HepG2 (cell line): ENCODE data around the gene KIF25. TPM values are rescaled to one million over a fixed set of nuclear protein-coding genes. Genes with fewer than 3 reads are reported as not detected.

Source experiments
- ATAC-seq: fragments of 200-7000 bp; cut with Tn5 transposase; 3 replicates; pipeline ENCODE4 v1.9.1; 2020; ENCODE audit warnings: mild to moderate bottlenecking, moderate library complexity
- BruUV-seq: library from RNA; stranded (reverse); fragments of 400-500 nt; replicated peaks from 2 replicates; lab custom pipeline; 2021; lab: Mats Ljungman, UMichigan
- CTCF ChIA-PET: fragments of 300-600 bp; formaldehyde crosslinking; extraction: SDS; loops from one replicate; lab custom pipeline; 2021; ENCODE audit warnings: low total read pairs, inconsistent platforms, low intra/inter-chr PET ratio; lab: Yijun Ruan, JAX
- POLR2A ChIA-PET: fragments of 350-600 bp; sonication (Branson Sonifier 250); formaldehyde crosslinking; loops from one replicate; lab custom pipeline; 2020; ENCODE audit warnings: antibody characterized with exemption, inconsistent platforms; lab: Yijun Ruan, JAX
- DNase-seq: peaks from one replicate; pipeline ENCODE4 v3.0.0-alpha.2; 2015; ENCODE audit warnings: low spot score
- FAIRE-seq: peaks from 3 replicates; lab custom pipeline; 2011; peaks lifted over from hg19 to GRCh38; lab: Jason Lieb, UNC
- H2AFZ ChIP-seq: one replicate; pipeline ENCODE4 v1.6.1; 2011; ENCODE audit warnings: low read length, inconsistent platforms
- H3K27ac ChIP-seq: fragments of 300-600 bp; 3 replicates; pipeline ENCODE4 v1.8.0; 2011; ENCODE audit warnings: mixed run types, mild to moderate bottlenecking, mixed read lengths, low read length, inconsistent platforms; ENCODE audit not compliant: insufficient read depth; ENCODE audit errors: extremely low read length
- H3K27me3 ChIP-seq, 2 experiments: fragments of 200-600 bp in 1 of 2; 2 replicates in 1 of 2; 3 replicates in 1 of 2; pipeline versions ENCODE4 v1.6.0 to v1.8.0; 2011; ENCODE audit warnings: low read length in 2 of 2, mild to moderate bottlenecking in 2 of 2, moderate library complexity in 2 of 2, inconsistent platforms in 1 of 2; ENCODE audit not compliant: insufficient read depth in 2 of 2, control insufficient read depth in 1 of 2
- H3K36me3 ChIP-seq, 2 experiments: fragments of 200-600 bp in 1 of 2; replicated peaks in 1 of 2; 2 replicates in 1 of 2; 3 replicates in 1 of 2; pipeline versions ENCODE4 v1.5.1 to v1.8.0; 2011; ENCODE audit warnings: low read length in 2 of 2, inconsistent platforms in 1 of 2; ENCODE audit not compliant: insufficient read depth in 2 of 2, control insufficient read depth in 1 of 2
- H3K4me1 ChIP-seq: 2 replicates; pipeline ENCODE4 v1.5.1; 2012; ENCODE audit warnings: low read length, inconsistent platforms; ENCODE audit not compliant: insufficient read depth
- H3K4me2 ChIP-seq: 2 replicates; pipeline ENCODE4 v1.6.0; 2011; ENCODE audit warnings: low read depth, low read length, inconsistent platforms
- H3K4me3 ChIP-seq, 3 experiments: fragments of 200-600 bp in 1 of 3; sonication (generic), shearing (Covaris generic) in 1 of 3; replicated peaks in 1 of 3; 2 replicates each; pipeline ENCODE4 v1.5.1; 2011 to 2016; ENCODE audit warnings: low read length in 3 of 3, inconsistent platforms in 2 of 3, low read depth in 2 of 3, mild to moderate bottlenecking in 2 of 3, control low read depth in 1 of 3, mixed read lengths in 1 of 3; ENCODE audit not compliant: insufficient read depth in 1 of 3
- H3K79me2 ChIP-seq: one replicate; pipeline ENCODE4 v1.6.1; 2011; ENCODE audit warnings: low read length, inconsistent platforms; ENCODE audit not compliant: insufficient read depth
- H3K9ac ChIP-seq: 2 replicates; pipeline ENCODE4 v1.6.0; 2011; ENCODE audit warnings: mild to moderate bottlenecking, low read depth, low read length, inconsistent platforms; ENCODE audit not compliant: insufficient read depth
- H3K9me3 ChIP-seq: 2 replicates; pipeline ENCODE4 v1.5.1; 2012; ENCODE audit warnings: mild to moderate bottlenecking, low read length
- H4K20me1 ChIP-seq: 2 replicates; pipeline ENCODE4 v1.6.0; 2011; ENCODE audit warnings: inconsistent platforms, mild to moderate bottlenecking, low read length, moderate library complexity; ENCODE audit not compliant: insufficient read depth
- PAX8 ChIP-seq: sonication (generic); formaldehyde crosslinking; IDR thresholded peaks from 2 replicates; pipeline ENCODE4 v1.8.0; 2022; ENCODE audit warnings: mild to moderate bottlenecking, missing genetic modification reagents, borderline replicate concordance
- REPIN1 ChIP-seq: sonication (generic); formaldehyde crosslinking; IDR thresholded peaks from 2 replicates; pipeline ENCODE4 v1.8.0; 2022; ENCODE audit warnings: missing genetic modification reagents, low read depth, mild to moderate bottlenecking, borderline replicate concordance
- SMC3 ChIP-seq: IDR thresholded peaks from 2 replicates; pipeline ENCODE4 v1.6.1; 2011; ENCODE audit warnings: low read length, improper control_type of control experiment
- STAG1 ChIP-seq: sonication (generic); formaldehyde crosslinking; IDR thresholded peaks from 2 replicates; pipeline ENCODE4 v1.4.0; 2020; ENCODE audit warnings: missing genetic modification reagents
- WGBS: methylation state at CpG from one replicate; pipeline ENCODE4 v1.1.6; 2017; ENCODE audit warnings: low lambda C conversion rate; 5-methylcytosine and 5-hydroxymethylcytosine counted together
- in situ Hi-C: cut with HindIII; loops from 2 replicates; pipeline ENCODE4 v1.10.0; 2017; ENCODE audit warnings: low pct_unique_long_range_greater_than_20kb; ENCODE audit not compliant: extremely low pct_ligation_motif_present
- intact Hi-C: fragments of 100-400 bp; cut with micrococcal nuclease; formaldehyde crosslinking; loops from one replicate; pipeline ENCODE4 v1.10.0; 2022; ENCODE audit not compliant: unreplicated experiment
- polyA plus RNA-seq, 8 experiments: library from polyadenylated mRNA; depleted of rRNA in 3 of 8; stranded (reverse) in 7 of 8; unstranded in 1 of 8; fragments of >200 nt; fragmentation: Illumina TruSeq in 4 of 8; extraction: Trizol in 4 of 8; gene quantifications; 2 replicates each; pipeline versions ENCODE4 v1.2.1 to v1.2.3, GENCODE V29; 2011 to 2016; ENCODE audit warnings: low read depth in 4 of 8, missing spikeins in 1 of 8, mixed read lengths in 1 of 8; ENCODE audit not compliant: insufficient read depth in 1 of 8
- total RNA-seq, 5 experiments: library from RNA; depleted of rRNA; stranded (reverse); fragments of >200 nt; fragmentation: Illumina TruSeq; extraction: Trizol; gene quantifications; 2 replicates each; pipeline ENCODE4 v1.2.3, GENCODE V29; 2016; ENCODE audit warnings: low read depth in 1 of 5
- TF ChIP-seq, protein P1 (sequence below): sonication (generic); formaldehyde crosslinking; IDR thresholded peaks from 2 replicates; pipeline ENCODE4 v1.4.0; 2020; ENCODE audit warnings: missing genetic modification reagents
- TF ChIP-seq, protein P2 (sequence below): sonication (generic); formaldehyde crosslinking; IDR thresholded peaks from 2 replicates; pipeline ENCODE4 v1.5.0; 2020; ENCODE audit warnings: mild to moderate bottlenecking, missing genetic modification reagents, moderate library complexity
- TF ChIP-seq, protein P3 (sequence below): sonication (generic); formaldehyde crosslinking; IDR thresholded peaks from 2 replicates; pipeline ENCODE4 v1.4.0; 2020; ENCODE audit warnings: mild to moderate bottlenecking, missing genetic modification reagents, borderline replicate concordance
- TF ChIP-seq, protein P4 (sequence below): sonication (generic); formaldehyde crosslinking; IDR thresholded peaks from 2 replicates; pipeline ENCODE4 v1.8.0; 2022; ENCODE audit warnings: missing genetic modification reagents, mild to moderate bottlenecking, inconsistent platforms, borderline replicate concordance
- TF ChIP-seq, protein P5 (sequence below): sonication (generic); formaldehyde crosslinking; IDR thresholded peaks from 2 replicates; pipeline ENCODE4 v1.4.0; 2020; ENCODE audit warnings: missing genetic modification reagents, mild to moderate bottlenecking, borderline replicate concordance

The KIF25 gene
- total and polyA plus RNA-seq, 2 of the 13 experiments (the other 11 are each of a cell fraction or from before 2014, with no cell fraction given), result not detected

DNA sequence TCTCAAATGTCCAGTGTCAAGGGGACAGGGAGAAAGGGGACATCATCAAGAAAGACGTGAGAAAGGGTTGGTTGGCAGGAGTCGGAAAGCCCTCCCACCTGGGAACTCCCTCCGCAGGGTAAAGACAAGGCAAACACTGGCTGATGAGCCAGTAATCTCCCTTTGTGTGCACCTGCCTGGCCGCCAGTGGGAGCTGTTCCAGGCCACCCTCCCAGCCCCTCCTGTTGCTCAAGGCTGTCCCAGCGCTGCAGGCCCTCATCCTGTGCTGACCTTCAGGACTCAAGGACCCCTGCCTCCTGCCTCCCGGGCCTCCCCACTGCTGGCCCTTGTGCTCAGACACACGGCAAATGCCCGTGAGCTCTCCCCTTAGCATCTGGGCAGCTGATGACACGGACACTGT, 74.1 kb downstream of the KIF25 start:
- H3K27me3 ChIP-seq, result peaks cover 9 to 52% of the 10 kb centered on the region in 2 experiments
- H3K4me1 ChIP-seq, result no peaks in the 10 kb centered on the region
- no peak overlapping the region for H3K9ac ChIP-seq
- FAIRE-seq, result peak; percentile 76
- H4K20me1 ChIP-seq, result no peaks in the 10 kb centered on the region; the same call in 1 of the 2 replicates
- no TSS peak for BruUV-seq
- H3K36me3 ChIP-seq, result no peaks in the 10 kb centered on the region
- intact Hi-C loops (loop anchor here (1.0 kb wide), 1 partner anchor 62 kb away; no protein-coding TSS in a partner anchor), in situ Hi-C loops (no loop called here)
- H3K4me3 ChIP-seq, result no peak overlapping the region
- no peaks in the 10 kb centered on the region for H3K9me3 ChIP-seq
- POLR2A ChIA-PET, result no interaction called here
- H3K4me2 ChIP-seq, result no peak overlapping the region
- H2AFZ ChIP-seq, result no peak overlapping the region
- WGBS, result 33% methylated on average over 7 of the region's 9 CpGs
- CTCF ChIA-PET, result interaction anchor here (0.6 kb wide), 1 partner anchor 1642 kb away, joined by 4 read pairs; no protein-coding TSS in a partner anchor
- ATAC-seq, result peak; percentile 92
- peak; percentile 35 for DNase-seq
- no peak overlapping the region for H3K27ac ChIP-seq
- H3K79me2 ChIP-seq, result no peaks in the 10 kb centered on the region
- TF ChIP-seq, protein P1, sequence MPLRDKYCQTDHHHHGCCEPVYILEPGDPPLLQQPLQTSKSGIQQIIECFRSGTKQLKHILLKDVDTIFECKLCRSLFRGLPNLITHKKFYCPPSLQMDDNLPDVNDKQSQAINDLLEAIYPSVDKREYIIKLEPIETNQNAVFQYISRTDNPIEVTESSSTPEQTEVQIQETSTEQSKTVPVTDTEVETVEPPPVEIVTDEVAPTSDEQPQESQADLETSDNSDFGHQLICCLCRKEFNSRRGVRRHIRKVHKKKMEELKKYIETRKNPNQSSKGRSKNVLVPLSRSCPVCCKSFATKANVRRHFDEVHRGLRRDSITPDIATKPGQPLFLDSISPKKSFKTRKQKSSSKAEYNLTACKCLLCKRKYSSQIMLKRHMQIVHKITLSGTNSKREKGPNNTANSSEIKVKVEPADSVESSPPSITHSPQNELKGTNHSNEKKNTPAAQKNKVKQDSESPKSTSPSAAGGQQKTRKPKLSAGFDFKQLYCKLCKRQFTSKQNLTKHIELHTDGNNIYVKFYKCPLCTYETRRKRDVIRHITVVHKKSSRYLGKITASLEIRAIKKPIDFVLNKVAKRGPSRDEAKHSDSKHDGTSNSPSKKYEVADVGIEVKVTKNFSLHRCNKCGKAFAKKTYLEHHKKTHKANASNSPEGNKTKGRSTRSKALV, result no peak
- TF ChIP-seq REPIN1 (CRISPR knock-in tag), result 0 out of 2 replicates have a peak, but pooled peaks have one; percentile 50
- TF ChIP-seq, protein P2, sequence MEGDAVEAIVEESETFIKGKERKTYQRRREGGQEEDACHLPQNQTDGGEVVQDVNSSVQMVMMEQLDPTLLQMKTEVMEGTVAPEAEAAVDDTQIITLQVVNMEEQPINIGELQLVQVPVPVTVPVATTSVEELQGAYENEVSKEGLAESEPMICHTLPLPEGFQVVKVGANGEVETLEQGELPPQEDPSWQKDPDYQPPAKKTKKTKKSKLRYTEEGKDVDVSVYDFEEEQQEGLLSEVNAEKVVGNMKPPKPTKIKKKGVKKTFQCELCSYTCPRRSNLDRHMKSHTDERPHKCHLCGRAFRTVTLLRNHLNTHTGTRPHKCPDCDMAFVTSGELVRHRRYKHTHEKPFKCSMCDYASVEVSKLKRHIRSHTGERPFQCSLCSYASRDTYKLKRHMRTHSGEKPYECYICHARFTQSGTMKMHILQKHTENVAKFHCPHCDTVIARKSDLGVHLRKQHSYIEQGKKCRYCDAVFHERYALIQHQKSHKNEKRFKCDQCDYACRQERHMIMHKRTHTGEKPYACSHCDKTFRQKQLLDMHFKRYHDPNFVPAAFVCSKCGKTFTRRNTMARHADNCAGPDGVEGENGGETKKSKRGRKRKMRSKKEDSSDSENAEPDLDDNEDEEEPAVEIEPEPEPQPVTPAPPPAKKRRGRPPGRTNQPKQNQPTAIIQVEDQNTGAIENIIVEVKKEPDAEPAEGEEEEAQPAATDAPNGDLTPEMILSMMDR (CRISPR knock-in tag), result peak; percentile 83
- TF ChIP-seq, protein P3, sequence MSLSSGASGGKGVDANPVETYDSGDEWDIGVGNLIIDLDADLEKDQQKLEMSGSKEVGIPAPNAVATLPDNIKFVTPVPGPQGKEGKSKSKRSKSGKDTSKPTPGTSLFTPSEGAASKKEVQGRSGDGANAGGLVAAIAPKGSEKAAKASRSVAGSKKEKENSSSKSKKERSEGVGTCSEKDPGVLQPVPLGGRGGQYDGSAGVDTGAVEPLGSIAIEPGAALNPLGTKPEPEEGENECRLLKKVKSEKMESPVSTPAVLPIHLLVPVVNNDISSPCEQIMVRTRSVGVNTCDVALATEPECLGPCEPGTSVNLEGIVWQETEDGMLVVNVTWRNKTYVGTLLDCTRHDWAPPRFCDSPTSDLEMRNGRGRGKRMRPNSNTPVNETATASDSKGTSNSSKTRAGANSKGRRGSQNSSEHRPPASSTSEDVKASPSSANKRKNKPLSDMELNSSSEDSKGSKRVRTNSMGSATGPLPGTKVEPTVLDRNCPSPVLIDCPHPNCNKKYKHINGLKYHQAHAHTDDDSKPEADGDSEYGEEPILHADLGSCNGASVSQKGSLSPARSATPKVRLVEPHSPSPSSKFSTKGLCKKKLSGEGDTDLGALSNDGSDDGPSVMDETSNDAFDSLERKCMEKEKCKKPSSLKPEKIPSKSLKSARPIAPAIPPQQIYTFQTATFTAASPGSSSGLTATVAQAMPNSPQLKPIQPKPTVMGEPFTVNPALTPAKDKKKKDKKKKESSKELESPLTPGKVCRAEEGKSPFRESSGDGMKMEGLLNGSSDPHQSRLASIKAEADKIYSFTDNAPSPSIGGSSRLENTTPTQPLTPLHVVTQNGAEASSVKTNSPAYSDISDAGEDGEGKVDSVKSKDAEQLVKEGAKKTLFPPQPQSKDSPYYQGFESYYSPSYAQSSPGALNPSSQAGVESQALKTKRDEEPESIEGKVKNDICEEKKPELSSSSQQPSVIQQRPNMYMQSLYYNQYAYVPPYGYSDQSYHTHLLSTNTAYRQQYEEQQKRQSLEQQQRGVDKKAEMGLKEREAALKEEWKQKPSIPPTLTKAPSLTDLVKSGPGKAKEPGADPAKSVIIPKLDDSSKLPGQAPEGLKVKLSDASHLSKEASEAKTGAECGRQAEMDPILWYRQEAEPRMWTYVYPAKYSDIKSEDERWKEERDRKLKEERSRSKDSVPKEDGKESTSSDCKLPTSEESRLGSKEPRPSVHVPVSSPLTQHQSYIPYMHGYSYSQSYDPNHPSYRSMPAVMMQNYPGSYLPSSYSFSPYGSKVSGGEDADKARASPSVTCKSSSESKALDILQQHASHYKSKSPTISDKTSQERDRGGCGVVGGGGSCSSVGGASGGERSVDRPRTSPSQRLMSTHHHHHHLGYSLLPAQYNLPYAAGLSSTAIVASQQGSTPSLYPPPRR, result no peak
- TF ChIP-seq PAX8, result 0 out of 2 replicates have a peak, but pooled peaks have one; percentile 43
- TF ChIP-seq STAG1 (CRISPR knock-in tag), result peak; percentile 66
- TF ChIP-seq, protein P4, sequence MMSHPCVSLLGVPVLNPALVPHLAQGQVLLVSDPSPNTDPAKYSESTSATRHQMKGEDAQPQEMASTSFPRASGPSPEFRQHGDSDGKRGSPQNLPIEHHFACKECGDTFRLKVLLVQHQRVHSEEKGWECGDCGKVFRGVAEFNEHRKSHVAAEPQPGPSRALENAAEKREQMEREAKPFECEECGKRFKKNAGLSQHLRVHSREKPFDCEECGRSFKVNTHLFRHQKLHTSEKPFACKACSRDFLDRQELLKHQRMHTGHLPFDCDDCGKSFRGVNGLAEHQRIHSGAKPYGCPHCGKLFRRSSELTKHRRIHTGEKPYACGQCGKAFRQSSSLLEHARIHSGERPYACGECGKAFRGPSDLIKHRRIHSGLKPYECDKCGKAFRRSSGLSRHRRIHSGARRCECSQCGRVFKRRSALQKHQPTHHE (CRISPR knock-in tag), result no peak
- TF ChIP-seq SMC3, result peak; percentile 26; the same call in 1 of the 2 replicates
- TF ChIP-seq, protein P5, sequence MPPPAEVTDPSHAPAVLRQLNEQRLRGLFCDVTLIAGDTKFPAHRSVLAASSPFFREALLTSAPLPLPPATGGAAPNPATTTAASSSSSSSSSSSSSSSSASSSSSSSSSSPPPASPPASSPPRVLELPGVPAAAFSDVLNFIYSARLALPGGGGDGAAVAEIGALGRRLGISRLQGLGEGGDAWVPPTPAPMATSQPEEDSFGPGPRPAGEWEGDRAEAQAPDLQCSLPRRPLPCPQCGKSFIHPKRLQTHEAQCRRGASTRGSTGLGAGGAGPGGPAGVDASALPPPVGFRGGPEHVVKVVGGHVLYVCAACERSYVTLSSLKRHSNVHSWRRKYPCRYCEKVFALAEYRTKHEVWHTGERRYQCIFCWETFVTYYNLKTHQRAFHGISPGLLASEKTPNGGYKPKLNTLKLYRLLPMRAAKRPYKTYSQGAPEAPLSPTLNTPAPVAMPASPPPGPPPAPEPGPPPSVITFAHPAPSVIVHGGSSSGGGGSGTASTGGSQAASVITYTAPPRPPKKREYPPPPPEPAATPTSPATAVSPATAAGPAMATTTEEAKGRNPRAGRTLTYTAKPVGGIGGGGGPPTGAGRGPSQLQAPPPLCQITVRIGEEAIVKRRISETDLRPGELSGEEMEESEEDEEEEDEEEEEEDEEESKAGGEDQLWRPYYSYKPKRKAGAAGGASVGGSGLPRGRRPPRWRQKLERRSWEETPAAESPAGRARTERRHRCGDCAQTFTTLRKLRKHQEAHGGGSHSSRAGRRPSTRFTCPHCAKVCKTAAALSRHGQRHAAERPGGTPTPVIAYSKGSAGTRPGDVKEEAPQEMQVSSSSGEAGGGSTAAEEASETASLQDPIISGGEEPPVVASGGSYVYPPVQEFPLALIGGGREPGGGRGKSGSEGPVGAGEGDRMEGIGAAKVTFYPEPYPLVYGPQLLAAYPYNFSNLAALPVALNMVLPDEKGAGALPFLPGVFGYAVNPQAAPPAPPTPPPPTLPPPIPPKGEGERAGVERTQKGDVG (CRISPR knock-in tag), result no peak
